AG09309 (cell line): ENCODE measurements around the gene FAM76B.

Source experiments
- DNase-seq: peaks from one replicate; pipeline ENCODE4 v3.0.0-alpha.2; 2010; ENCODE audit warnings: low read depth
- H3K4me3 ChIP-seq: 2 replicates; pipeline ENCODE4 v1.5.1; 2011; ENCODE audit warnings: mild to moderate bottlenecking, low read depth, low read length, moderate library complexity; ENCODE audit not compliant: control insufficient read depth
- CTCF ChIP-seq: IDR thresholded peaks from 2 replicates; pipeline ENCODE4 v1.5.1; 2011; ENCODE audit warnings: mild to moderate bottlenecking, low read depth, low read length, inconsistent platforms; ENCODE audit not compliant: insufficient read depth, control insufficient read depth; ENCODE audit errors: missing control alignments

Gene FAM76B

DNA sequence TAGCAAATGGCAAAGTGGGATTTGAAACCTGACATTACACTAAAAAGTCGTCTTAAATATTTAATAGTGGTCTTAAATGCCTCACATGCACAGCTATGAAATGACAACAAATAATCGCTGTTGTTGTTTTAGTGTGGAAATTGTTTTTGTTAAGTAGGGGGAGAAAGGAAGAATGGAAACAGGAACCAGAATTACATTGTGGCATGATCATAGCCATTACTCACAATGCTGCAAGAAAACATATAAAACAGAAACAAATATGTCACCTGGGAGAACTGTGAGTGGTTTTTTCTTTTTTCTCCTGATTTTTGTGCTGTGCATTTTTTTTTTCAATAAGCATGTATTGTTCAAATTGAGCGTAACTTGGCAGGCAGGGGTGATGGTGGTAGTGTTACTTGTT is 22.9 kb downstream of the FAM76B start:
- no peak overlapping the region for H3K4me3 ChIP-seq
- TF ChIP-seq CTCF, result no peak
- DNase-seq, result no peak

GRCh38 chr11:95764267-95764898 is 25.2 kb downstream of the FAM76B start:
- no peak overlapping the region for H3K4me3 ChIP-seq
- TF ChIP-seq CTCF, result peak; percentile 46
- peak; percentile 28 for DNase-seq

DNA sequence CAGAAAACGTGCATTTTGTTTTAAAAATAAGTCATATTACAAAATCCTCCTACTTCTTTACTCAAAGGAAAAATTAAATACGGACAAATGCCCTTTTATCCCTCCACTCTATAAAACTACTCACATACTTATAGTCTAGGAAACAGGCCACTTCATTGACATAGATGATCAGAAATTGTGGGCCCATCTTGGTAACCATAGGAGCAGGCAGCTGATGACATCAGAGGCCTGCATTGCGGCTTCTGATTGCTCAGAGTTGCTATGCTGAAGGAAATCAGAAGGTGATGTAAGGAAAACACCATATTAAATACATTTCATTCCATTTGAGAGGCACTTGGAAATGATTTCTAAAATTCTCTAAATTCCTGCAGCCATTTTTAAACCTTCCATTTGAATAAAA is 27.0 kb downstream of the FAM76B start:
- no peak for TF ChIP-seq CTCF
- no peak overlapping the region for H3K4me3 ChIP-seq
- no peak for DNase-seq

- no peak overlapping the region for H3K4me3 ChIP-seq
- DNase-seq, result no peak
- TF ChIP-seq CTCF, result no peak
Observed at GRCh38 chr11:95760941-95761340, 28.6 kb downstream of the FAM76B start.

DNA sequence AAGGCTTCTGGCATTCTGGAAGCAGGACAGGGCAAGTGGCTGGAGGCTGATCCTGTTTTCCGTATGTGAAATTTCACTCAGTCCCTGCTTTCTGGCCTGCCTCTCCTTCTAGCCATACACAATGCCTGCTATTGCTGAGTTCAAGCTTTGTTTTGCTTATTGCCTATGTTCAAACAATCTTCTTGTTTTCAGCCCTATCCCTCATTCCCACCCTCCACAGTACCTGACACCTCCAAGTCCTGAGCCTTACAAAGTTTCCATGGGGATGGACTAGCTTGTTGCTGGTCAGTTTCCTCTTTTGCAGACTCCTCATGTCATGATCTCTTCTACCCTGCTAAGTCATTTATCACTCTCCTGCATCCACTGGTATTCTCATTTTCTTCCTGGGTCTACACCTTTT is 38.1 kb downstream of the FAM76B start:
- DNase-seq, result no peak
- TF ChIP-seq CTCF, result no peak
- no peak overlapping the region for H3K4me3 ChIP-seq

DNA sequence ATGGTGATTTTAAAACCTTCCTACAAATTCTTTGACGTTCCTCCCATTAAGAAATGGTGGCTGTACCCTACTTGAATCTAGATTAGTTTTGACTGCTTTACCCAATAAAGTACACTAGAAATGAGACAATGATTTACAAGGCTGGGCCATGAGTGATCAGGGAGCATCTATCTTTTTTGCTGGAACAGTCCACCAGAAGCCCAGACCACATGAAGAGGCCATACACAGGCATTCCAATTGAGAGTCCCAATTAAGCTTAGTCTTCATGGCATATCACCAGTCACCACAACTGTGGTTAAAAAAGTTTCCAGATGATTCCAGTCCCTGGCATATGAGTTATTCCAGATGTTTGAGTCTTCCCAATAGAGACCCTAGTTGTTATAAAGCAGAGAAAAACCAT is 39.5 kb downstream of the FAM76B start:
- H3K4me3 ChIP-seq, result no peak overlapping the region
- no peak for TF ChIP-seq CTCF
- no peak for DNase-seq
